Measurements from ENCODE around the gene OR2F1. TPM values are rescaled to one million over a fixed set of nuclear protein-coding genes. Genes with fewer than 3 reads are reported as not detected.

The OR2F1 gene
- total RNA-seq, 1 donor from 2014 or later: not detected

Other genes starting within 250 kb of the OR2F1 start
- gene CTAGE6, start 197.1 kb upstream of the OR2F1 start, total RNA-seq: 0.60 and 0.86 TPM in 2 replicates
- 82.4 and 87.8 TPM in 2 replicates for gene TCAF1, start 52.7 kb upstream of the OR2F1 start, total RNA-seq
- gene OR2F2, start 19.6 kb upstream of the OR2F1 start, total RNA-seq: not detected in 2 replicates
- gene OR6B1, start 45.5 kb downstream of the OR2F1 start, total RNA-seq: not detected in 2 replicates
- gene OR2A5, start 94.1 kb downstream of the OR2F1 start, total RNA-seq: not detected in 2 replicates
- not detected in 2 replicates for gene OR2A25, start 115.0 kb downstream of the OR2F1 start, total RNA-seq
- not detected in 2 replicates for gene OR2A12, start 131.4 kb downstream of the OR2F1 start, total RNA-seq
- gene OR2A2, start 154.7 kb downstream of the OR2F1 start, total RNA-seq: not detected in 2 replicates
- gene OR2A14, start 168.3 kb downstream of the OR2F1 start, total RNA-seq: not detected in 2 replicates
- gene CTAGE4, start 228.6 kb downstream of the OR2F1 start, total RNA-seq: 1.3 TPM in 1 of 2 replicates, not detected in the other
- gene ARHGEF35, start 241.0 kb downstream of the OR2F1 start, total RNA-seq: 1.1 and 1.8 TPM in 2 replicates

Measured in osteocyte (in vitro differentiated cells).